Thyroid gland (tissue), 4 donors: ENCODE measurements around the gene ZNF614. TPM values are rescaled to one million over a fixed set of nuclear protein-coding genes. Genes with fewer than 3 reads are reported as not detected.
A peak's percentile ranks its signal among the peaks of the same experiment; 100 is the strongest.
"Not testable (repeated sequence)": the region's sequence is repeated elsewhere in the genome, so short reads cannot be mapped to it uniquely, and the experiment has no call there.

Source experiments
- DNase-seq, 2 donors: peaks; one replicate each; pipeline ENCODE4 v3.0.0-alpha.2; 2019
- H3K27ac ChIP-seq, 3 donors: fragments of 200-600 bp; sonication (generic); 1 replicate in 2 of 3; 2 replicates in 1 of 3; pipeline ENCODE4 v1.5.1; 2016 to 2019; ENCODE audit warnings: mild to moderate bottlenecking in 1 of 3, moderate library complexity in 1 of 3
- H3K27me3 ChIP-seq: fragments of 200-600 bp; sonication (generic); one replicate; pipeline ENCODE4 v1.5.1; 2019
- H3K36me3 ChIP-seq, 2 donors: fragments of 200-600 bp; sonication (generic); one replicate each; pipeline ENCODE4 v1.5.1; 2016 to 2019
- H3K4me1 ChIP-seq, 2 donors: fragments of 200-600 bp; sonication (generic); one replicate each; pipeline ENCODE4 v1.5.1; 2017 to 2019
- H3K4me3 ChIP-seq, 3 donors: fragments of 200-600 bp; sonication (generic); replicated peaks in 1 of 3; 1 replicate in 2 of 3; 2 replicates in 1 of 3; pipeline ENCODE4 v1.5.1; 2016; ENCODE audit warnings: mild to moderate bottlenecking in 1 of 3
- H3K9me3 ChIP-seq: fragments of 200-600 bp; sonication (generic); one replicate; pipeline ENCODE4 v1.5.1; 2017
- CTCF ChIP-seq, 6 experiments: fragments of 200-600 bp in 3 of 6; fragments of 450-650 bp in 3 of 6; sonication (generic) in 3 of 6; IDR thresholded peaks; one replicate each; pipeline ENCODE4 v1.5.1; 2016 to 2019; ENCODE audit warnings: antibody characterized with exemption in 6 of 6, mild to moderate bottlenecking in 2 of 6, inconsistent platforms in 1 of 6, moderate library complexity in 1 of 6
- POLR2A ChIP-seq, 2 donors: fragments of 450-650 bp; IDR thresholded peaks; one replicate each; pipeline ENCODE4 v1.6.1; 2017; ENCODE audit warnings: antibody characterized with exemption in 2 of 2, mild to moderate bottlenecking in 2 of 2, moderate library complexity in 1 of 2
- WGBS, 2 donors: methylation state at CpG; one replicate each; pipeline ENCODE4 v1.1.5; 2017; 5-methylcytosine and 5-hydroxymethylcytosine counted together
- intact Hi-C: fragments of 100-400 bp; cut with DNase I; formaldehyde crosslinking; loops from one replicate; pipeline ENCODE4 v1.15.1; 2023
- total RNA-seq, 4 donors: library from RNA; depleted of rRNA; stranded (reverse); fragments of >200 nt; gene quantifications; one replicate each; pipeline ENCODE4 v1.2.3, GENCODE V29; 2016

The ZNF614 gene
- total RNA-seq, 4 donors from 2014 or later, result 10.6 to 17.6 (median 14.0) TPM

GRCh38 chr19:52048555-52049501 lies 20.6 kb upstream of the ZNF614 start, which contains the start of gene ZNF432:
Gene ZNF432 (minus strand): TSS chr19:52048838. CDS start chr19:52046868, 1,970 bp downstream.
- Histone ChIP-seq H3K27ac (peak within 1 kb of the TSS; percentile 89 to 97 (median 91)), H3K9me3 (no peaks in the 10 kb centered on the region), H3K4me1 (peaks cover 0 to 5% of the 10 kb centered on the region in 2 donors), H3K27me3 (no peaks in the 10 kb centered on the region), H3K4me3 (peak within 1 kb of the TSS; percentile 18 to 90 (median 62)), H3K36me3 (peaks cover 8 to 11% of the 10 kb centered on the region in 2 donors)
- DNase-seq, result peak; percentile 92 to 96
- whole genome bisulfite sequencing, 2 donors, result 1% methylated on average over 55 to 58 of the region's 60 CpGs
- TF ChIP-seq POLR2A (IDR thresholded peaks at IDR 0.05) (peak in 1 of 2 donors; percentile 75), CTCF (IDR thresholded peaks at IDR 0.05) (no peak)
- intact Hi-C loops, result no loop called here

- DNase-seq, result no peak
- TF ChIP-seq CTCF (IDR thresholded peaks at IDR 0.05) (no peak), POLR2A (IDR thresholded peaks at IDR 0.05) (no peak)
- Histone ChIP-seq H3K27ac (no peak overlapping the region), H3K4me1 (no peaks in the 10 kb centered on the region), H3K27me3 (no peaks in the 10 kb centered on the region), H3K36me3 (peaks cover 81 to 82% of the 10 kb centered on the region in 2 donors), H3K4me3 (no peak overlapping the region), H3K9me3 (peaks cover 18% of the 10 kb centered on the region)
- 99% methylated on average over 4 of the region's 4 CpGs for WGBS, 2 donors
- intact Hi-C loops, result no loop called here
Observed at GRCh38 chr19:52039169-52039568, 11.0 kb upstream of the ZNF614 start.

- 96% methylated on average over 12 of the region's 12 CpGs for WGBS, 2 donors
- Histone ChIP-seq H3K4me1 (no peaks in the 10 kb centered on the region), H3K27ac (no peak overlapping the region), H3K4me3 (no peak overlapping the region), H3K27me3 (no peaks in the 10 kb centered on the region), H3K36me3 (peaks cover 55 to 57% of the 10 kb centered on the region in 2 donors), H3K9me3 (peaks cover 20% of the 10 kb centered on the region)
- no peak for TF ChIP-seq POLR2A (IDR thresholded peaks at IDR 0.05)
- no peak for TF ChIP-seq CTCF (IDR thresholded peaks at IDR 0.05)
- intact Hi-C loops, result no loop called here
- no peak for DNase-seq
Observed at GRCh38 chr19:52034051-52034728, 6.0 kb upstream of the ZNF614 start.

DNA sequence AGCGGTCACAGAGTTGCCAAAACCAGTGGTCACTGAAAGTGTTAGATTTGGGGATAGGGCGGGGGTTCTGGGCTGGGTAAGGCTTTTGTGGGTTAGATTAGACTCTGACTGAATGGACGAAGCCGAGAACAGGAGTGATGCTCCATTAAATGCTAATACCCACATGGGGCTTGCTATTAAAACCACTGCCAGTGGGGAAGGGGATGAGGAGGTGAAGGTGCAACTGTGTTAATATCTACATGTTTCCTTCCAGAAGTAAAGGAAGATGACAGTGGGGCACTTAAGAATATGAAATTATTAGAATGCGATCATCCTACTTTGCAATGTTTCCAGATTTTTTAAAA lies 573 bp upstream of the ZNF614 start:
- H3K27ac ChIP-seq, result peak overlapping the region; percentile 86 to 94 (median 94)
- 17 to 19% methylated on average over 5 of the region's 5 CpGs for WGBS, 2 donors
- TF ChIP-seq CTCF (IDR thresholded peaks at IDR 0.05), result no peak
- no peak for TF ChIP-seq POLR2A (IDR thresholded peaks at IDR 0.05)
- H3K9me3 ChIP-seq, result no peaks in the 10 kb centered on the region
- peaks cover 7% of the 10 kb centered on the region in 2 donors for H3K4me1 ChIP-seq
- no peak for DNase-seq
- H3K36me3 ChIP-seq, result peaks cover 20 to 22% of the 10 kb centered on the region in 2 donors
- H3K4me3 ChIP-seq, result peak overlapping the region; percentile 51 to 71 (median 60)
- H3K27me3 ChIP-seq, result no peaks in the 10 kb centered on the region
- intact Hi-C loops, result no loop called here

DNA sequence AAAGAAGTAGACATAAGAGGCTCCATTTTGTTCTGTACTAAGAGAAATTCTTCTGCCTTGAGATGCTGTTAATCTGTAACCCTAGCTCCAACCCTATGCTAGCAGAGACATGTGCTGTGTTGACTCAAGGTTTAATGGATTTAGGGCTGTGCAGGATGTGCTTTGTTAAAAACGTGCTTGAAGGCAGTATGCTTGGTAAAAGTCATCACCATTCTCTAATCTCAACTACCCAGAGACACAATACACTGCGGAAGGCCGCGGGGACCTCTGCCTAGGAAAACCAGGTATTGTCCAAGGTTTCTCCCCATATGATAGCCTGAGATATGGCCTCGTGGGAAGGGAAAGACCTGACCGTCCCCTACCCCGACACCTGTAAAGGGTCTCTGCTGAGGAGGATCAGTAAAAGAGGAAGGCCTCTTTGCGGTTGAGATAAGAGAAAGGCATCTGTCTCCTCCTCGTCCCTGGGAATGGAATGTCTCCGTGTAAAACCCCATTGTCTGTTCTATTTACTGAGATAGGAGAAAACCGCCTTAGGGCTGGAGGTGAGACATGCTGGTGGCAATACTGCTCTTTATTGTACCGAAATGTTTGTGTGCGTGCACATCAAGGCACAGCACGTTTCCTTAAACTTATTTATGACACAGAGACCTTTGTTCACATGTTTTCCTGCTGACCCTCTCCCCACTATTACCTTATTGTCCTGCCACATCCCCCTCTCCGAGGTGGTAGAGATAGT lies 1.8 kb downstream of the ZNF614 start:
- DNase-seq, H3K9me3 ChIP-seq, H3K27me3 ChIP-seq, H3K4me3 ChIP-seq, intact Hi-C loops, H3K27ac ChIP-seq, H3K4me1 ChIP-seq: not testable (repeated sequence)
- peaks cover 27 to 36% of the 10 kb centered on the region in 2 donors for H3K36me3 ChIP-seq
- 72 to 78% methylated on average over 15 of the region's 15 CpGs for WGBS, 2 donors

- DNase-seq, H3K27ac ChIP-seq, H3K4me1 ChIP-seq, H3K9me3 ChIP-seq, H3K27me3 ChIP-seq, H3K4me3 ChIP-seq, intact Hi-C loops: not testable (repeated sequence)
- 86 to 87% methylated on average over 4 of the region's 4 CpGs for WGBS, 2 donors
- H3K36me3 ChIP-seq, result peaks cover 44 to 52% of the 10 kb centered on the region in 2 donors
Observed at GRCh38 chr19:52024478-52024877, 3.7 kb downstream of the ZNF614 start.
